HG03354 (cell line): ENCODE results near the gene RSBN1L.
A peak's percentile ranks its signal among the peaks of the same experiment; 100 is the strongest.
"Not testable (repeated sequence)": the region's sequence is repeated elsewhere in the genome, so short reads cannot be mapped to it uniquely, and the experiment has no call there.

Experiments
- ATAC-seq: cut with Tn5 transposase; IDR thresholded peaks from one replicate; pipeline ENCODE4 v1.9.1; 2021; ENCODE audit warnings: mild to moderate bottlenecking; ENCODE audit not compliant: unreplicated experiment, poor library complexity, severe bottlenecking

Gene RSBN1L

GRCh38 chr7:77760809-77761453 is 64.7 kb downstream of the RSBN1L start:
- ATAC-seq: no peak

DNA sequence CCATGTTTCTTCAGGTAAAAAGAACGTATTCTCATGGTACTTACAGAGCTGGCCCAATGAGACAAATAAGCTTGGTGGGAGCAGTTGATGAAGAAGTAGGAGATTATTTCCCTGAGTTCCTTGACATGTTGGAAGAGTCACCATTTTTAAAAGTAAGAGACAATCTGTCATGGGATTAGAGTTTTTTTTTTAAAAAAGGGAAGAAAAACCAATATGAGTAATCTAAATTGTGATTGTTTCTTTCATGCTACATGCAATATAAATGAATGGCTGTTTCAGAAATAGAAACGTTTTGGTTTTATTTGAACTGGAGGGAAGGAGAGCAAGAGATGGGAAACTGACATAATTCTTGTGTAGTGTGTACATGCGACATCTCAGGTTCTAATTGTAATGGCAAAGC is 69.2 kb downstream of the RSBN1L start:
- no peak for ATAC-seq

DNA sequence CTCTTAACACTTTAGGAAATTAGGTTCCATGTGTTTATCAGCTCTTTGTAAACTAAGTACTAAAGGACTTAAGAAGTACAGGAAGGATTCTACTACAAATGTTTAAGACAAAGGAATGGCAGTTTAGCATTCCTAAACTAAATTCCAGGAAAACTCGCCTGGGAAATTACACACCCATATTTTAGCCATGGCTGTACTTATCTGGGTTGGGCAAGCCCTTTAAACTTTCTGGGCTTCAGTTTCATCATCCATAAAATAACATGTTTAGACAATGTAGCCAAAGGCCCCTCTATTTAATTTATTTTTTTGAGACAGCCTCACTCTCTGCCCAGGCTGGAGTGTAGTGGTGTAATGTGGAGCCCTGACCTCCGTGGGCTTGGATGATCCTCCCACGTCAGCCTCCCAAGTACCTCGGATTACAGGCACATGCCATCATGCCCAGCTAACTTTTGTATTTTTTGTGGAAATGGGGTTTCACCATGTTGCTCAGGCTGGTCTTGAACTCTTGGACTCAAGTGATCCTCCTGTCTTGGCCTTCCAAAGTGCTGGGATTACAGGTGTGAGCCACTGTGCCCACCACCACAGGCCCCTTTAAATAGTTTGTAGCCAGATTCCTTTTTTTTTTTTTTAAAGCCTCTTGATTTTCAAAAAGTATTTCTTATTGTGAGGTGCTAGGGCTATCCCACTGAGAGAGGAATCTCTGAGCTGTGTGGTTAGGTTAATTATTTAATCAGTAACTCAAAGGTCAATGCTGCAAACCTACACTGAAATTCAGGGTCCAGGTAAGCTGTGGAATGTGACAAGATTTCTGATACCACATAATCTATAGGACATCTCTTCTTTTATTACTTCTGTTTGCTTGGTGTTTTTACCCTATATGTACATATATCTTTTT is 69.9 kb downstream of the RSBN1L start:
- no peak for ATAC-seq

- no peak for ATAC-seq
Observed at GRCh38 chr7:77766801-77767605, 70.7 kb downstream of the RSBN1L start.

DNA sequence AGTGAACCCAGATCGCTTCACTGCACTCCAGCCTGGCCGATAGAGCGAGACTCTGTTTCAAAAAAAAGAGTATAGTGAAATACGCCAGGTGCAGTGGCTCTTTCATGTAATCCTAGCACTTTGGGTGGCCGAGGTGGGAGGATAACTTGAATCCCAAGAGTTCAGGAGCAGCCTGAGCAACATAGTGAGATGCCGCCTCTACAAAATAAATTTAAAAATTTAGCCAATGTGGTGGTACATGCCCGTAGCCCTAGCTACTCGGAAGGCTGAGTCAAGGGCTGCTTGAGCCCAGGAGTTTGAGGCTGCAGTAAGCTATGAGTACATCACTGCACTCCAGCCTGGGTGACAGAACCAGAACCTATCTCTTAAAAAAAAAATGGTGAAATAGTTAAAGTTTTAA is 74.1 kb downstream of the RSBN1L start:
- ATAC-seq: no peak

- no peak for ATAC-seq
Observed at GRCh38 chr7:77771901-77772300, 75.6 kb downstream of the RSBN1L start.

- ATAC-seq: no peak
Observed at GRCh38 chr7:77778535-77778934, 82.3 kb downstream of the RSBN1L start.

- ATAC-seq: no peak
Observed at GRCh38 chr7:77782383-77782782, 86.1 kb downstream of the RSBN1L start.

DNA sequence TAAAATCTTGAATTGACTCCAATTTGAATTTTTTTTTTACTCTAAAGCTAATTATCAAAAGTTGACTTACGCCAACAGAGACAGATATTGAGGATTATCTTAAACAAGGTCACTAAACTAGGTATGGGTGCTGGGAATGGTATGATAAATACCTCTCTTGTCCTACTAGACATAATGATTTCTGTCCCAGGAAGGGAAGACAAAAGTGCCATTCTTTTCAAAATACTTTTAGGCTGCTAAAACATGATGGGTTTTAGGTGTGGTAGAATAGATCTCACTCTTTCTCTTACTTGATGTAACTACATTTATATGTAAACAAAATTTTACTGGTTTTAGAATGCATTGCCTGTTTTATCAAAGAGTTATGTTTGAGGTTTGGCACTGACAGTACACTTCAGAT is 86.9 kb downstream of the RSBN1L start:
- ATAC-seq: no peak

- ATAC-seq: no peak
Observed at GRCh38 chr7:77783545-77783944, 87.3 kb downstream of the RSBN1L start.

DNA sequence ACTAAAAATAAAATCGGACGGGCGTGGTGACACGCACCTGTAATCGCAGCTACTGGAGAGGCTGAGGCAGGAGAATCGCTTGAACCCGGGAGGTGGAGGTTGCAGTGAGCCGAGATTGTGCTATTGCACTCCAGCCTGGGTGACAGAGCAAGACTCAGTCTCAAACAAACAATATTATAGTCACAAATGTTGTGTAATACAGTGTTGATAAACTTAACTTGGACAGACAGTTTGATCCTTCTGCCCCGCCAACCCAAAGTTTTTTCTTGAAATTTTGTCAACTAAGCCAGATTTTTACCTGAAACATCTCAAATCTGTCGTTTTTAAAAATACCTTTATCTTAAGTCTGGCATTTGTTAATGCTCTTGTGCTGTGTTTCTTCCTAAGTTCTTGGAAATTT is 88.2 kb downstream of the RSBN1L start:
- ATAC-seq: not testable (repeated sequence)

DNA sequence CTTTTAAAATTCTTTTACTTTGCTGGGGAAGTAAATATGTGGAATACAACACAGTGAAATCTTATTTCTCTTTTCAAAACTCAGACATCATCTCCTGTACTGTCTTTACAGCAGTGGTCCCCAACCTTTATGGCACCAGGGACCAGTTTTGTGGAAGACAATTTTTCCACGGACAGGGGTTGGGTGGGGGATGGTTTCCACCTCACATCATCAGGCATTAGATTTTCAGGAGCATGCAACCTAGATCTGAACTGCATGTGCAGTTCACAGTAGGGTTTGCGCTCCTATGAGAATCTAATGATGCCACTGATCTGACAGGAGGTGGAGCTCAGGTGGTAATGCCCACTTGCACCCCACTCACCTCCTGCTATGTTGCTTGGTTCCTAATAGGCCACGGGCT is 89.8 kb downstream of the RSBN1L start:
- no peak for ATAC-seq

- no peak for ATAC-seq
Observed at GRCh38 chr7:77786741-77787140, 90.5 kb downstream of the RSBN1L start.

DNA sequence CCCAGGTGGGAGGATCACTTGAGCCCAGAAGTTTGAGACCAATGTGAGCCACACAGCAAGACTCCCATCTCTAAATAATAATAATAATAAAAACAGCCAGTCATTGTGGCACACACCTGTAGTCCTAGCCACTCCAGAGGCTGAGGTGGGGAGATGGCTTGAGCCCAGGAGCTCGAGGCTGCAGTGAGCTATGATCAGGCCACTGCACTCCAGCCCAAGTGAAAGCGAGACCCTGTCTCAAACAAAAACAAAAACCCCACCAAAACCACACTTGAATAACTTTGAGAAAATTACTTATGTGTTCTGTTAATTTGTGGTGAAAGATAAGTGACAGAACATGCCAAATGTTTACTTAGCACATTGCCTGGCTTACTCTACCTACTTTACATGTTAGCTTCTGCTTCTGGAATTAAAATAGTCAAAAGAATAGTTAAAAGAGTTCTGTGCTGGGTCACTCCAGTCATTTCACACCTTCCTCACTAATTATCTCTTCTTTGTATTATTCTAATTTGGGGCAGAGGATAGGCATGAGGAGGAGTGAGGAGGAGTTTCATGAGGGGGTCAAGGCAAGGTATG is 92.2 kb downstream of the RSBN1L start:
- ATAC-seq: peak; percentile 53

DNA sequence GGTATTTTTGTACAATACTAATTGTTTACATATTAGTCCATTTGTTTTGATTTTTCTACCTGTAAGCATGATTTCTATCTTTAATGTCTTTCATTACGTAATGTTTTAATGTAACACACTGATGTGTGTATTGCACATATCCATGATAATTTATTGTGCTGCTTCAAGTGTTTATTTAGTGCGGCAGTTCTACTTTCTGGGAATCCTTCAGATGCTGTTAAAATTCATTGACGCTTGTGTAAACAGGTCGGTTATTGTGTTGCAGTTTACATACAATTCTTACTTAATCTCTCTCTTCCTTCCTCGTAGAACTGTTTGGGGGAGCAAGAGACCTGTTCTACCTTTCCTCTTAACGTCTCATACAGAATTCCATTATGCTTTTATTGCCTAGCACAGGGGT is 95.1 kb downstream of the RSBN1L start:
- ATAC-seq: no peak

DNA sequence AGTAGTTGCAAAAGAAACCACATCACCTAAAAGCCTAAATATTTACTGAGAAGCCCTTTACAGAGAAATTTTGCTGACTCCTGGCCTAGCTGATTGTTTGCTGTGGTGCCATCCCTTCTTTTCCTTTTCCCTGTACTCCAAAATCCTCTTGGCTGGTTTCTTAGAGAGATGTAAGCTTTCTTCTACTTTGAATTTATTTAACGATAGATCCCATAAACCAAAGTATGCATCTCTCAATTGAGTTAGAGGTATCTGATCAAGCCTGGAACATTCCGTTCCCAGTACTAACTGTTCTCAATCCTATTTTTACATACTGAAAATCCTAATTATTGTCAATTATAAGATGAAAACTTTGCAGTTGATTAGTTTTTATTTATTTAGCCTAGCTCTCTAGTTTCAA is 95.7 kb downstream of the RSBN1L start:
- ATAC-seq: no peak

DNA sequence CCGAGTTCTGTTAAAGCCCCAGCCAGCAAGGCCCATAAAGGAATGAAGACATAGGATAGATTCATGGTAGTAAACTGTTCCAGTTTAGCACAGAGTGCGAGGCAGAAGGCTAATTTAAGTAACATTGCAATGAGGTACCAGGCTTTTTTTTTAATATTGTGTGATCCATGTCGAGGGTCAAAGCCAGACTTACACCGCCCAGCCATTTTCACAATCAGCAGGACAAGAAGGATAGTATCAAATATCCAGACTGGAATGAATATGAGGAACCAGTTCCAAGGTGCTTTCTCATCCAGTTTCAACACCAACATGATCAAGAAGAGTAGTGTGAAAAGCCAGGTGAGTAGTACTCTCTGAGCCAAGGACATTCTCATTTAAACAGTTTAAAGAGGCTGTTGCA is 97.7 kb downstream of the RSBN1L start:
- no peak for ATAC-seq

- no peak for ATAC-seq
Observed at GRCh38 chr7:77796109-77796508, 99.8 kb downstream of the RSBN1L start.

DNA sequence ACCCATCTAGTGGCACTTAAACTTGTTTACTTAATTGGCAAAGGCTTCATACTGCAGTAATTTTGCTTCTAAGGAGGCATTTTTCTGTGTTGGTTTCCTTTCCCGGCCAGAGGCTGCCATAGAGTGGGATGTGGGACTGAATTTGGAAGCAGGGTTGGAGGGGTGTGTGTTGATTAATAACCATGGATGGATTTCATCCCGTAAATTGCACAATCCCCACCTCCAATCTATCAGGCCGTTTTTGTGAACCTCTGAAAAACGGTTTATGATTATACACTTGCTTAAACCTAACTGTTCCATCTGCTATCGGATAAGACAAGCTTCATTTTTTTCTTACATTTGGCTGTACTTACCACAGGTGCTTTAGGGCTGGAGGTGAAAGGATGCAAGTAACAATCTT is 100.7 kb downstream of the RSBN1L start:
- no peak for ATAC-seq

DNA sequence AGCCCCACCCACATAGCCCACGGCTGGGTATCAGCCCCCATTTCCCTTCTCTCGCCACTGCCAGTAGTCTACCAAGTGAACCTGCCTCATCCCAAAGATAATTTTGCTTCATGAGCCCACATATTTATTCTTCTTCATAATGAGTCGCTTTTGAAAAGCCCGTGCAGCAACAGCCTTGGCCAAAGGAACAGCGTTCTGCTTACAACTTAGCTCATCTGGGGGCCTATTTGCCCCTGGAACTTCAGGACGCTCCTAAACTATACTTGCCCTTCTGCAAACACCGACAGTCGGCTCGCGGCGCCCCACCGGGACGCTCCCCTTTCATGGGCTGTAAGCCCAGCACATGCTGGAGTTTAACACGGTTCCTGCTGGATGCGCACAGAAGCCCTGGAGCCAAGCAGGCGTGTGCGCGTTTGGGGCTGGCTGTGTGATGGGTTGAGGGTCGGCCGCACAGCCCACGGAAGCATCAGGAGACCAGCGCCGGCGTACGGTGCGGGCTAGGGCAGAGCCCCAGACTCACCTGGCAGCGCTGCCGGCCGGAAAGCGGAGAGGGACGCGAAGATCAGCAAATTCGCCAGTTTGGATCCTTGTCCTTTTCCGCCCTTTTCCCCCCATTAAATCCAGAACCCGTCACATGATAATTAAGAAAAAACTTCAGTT is 101.6 kb downstream of the RSBN1L start:
- ATAC-seq: peak; percentile 43
